Superior temporal gyrus (tissue), 1 donor: Measurements from ENCODE around the gene PODXL.
"Not testable (repeated sequence)": the region's sequence is repeated elsewhere in the genome, so short reads cannot be mapped to it uniquely, and the experiment has no call there.

Source experiments
- DNase-seq: peaks from one replicate; pipeline ENCODE4 v3.0.0-alpha.2; 2016; ENCODE audit errors: extremely low spot score

The PODXL gene

DNA sequence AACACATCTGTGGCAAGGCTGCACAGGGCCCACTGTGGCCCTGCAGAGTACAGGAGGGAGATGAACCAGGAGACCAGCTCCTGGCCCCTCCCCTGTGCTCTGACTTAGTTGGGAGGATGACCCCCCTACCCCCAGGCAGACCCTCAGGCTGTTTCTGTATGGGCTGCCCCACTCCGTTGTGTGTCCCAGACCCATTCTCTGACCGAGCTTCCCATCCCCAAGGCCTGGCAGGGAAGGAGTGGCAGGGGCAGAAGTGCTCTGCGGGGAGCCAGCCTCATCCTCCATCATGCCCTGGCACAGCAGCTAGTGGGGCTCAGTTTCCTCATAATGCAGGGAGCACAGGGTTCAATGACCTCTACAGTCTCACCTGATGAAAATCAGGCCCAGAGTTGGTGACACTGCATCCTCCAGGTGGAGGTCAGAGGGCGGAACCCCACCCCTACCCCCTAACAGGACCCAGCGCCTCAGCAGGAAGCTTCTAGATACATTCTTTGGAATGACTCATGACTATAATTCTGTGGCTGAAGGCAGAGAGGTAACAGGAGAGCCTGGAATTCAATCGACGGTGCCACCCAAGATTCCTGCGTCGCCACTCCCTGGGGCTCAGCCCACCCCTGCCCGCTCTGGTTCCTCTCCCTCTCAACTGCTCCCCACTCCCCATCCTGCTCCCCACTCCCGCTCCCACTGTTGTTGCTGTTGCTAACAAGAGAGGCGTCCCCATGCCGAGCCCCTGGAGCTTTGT lies 18.2 kb downstream of the PODXL start:
- DNase-seq: no peak

DNA sequence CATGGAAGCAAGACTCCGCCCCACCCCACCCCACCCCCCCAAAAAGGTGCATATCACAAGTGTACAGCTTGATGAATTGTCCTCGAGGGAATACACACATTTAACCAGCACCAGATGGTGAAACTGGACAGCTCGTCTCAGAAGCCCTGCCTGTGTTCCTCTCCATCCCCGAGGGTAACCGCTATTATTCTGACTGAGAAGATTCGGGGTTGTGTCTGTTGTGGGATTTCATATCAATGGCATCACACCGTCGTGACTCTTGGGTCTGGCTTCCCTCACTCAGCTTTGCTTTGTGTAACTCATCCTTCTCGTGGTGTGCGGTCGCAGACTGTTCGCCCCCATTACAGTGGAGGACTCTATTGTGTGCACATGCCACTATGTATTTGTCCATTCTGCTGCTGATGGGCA lies 18.9 kb downstream of the PODXL start:
- no peak for DNase-seq

DNA sequence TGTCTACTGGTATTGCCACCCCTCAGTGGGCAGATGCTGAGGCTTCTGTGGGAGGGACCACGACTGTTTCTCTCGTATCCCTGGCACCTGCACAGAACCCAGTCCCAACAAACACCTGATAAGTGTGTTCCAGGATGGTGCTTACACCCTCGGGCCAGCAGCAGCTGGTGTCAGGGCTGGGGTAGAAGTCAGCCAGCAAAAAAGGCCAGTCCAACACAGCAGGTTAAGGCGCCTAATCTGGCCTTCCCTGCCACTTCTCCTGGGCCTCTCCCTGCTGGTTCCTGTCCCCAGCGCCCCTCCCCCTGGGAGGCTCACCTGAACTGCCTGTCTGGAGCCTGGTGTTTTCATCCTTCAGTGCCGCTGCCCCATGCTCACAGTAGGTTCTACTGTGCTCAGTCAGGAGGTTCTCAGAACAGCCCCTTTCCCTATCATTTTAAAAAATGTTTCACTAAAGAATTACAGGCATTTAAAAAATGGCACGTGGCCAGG lies 20.0 kb downstream of the PODXL start:
- DNase-seq: no peak

DNA sequence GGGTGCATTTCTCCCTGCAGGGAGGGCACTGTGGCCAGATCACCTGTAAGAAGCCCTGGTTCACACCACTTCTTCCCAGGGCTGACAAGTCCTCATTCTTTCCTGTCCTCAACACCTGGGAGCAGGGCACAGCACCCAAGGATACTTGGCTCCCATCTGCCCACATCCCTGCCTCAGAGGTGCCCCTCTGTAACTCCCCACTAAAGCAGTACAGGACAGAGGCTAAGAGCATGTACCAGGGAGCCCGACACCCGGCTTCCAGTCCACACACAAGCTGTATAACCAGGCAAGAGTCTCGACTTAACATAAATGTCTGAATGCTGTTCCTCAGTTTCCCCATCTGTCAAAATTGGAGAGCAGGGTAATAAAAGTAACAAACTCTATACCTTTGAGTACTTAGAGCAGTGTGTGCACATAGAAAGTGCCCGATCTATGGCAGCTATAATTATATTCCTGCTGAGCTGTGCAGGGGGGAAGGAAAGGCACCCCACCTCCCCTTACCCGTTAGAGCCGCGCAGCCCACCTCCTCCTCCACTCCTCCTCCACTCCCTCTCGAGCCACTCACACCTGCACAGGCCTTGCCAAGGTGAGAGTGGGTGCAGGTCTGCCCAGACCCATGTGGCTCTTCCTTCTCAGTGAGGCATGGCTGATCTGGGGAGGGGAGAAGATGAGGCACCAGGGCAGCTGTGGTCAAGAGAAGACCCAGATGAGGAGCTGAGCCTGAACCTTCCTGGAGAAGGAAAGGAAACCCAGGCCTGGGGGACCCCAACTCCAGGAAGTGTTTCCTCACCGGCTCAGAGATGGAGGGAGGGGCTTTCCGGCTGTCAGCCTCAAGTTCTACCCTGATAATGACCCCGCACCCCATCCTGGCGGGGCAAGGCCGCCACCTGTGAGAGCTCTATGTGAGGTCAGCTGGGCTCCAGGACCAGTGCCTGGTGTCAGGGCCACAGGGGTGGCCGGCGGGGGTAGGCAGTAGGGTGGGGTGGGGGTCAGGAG lies 22.6 kb downstream of the PODXL start:
- DNase-seq: no peak

DNA sequence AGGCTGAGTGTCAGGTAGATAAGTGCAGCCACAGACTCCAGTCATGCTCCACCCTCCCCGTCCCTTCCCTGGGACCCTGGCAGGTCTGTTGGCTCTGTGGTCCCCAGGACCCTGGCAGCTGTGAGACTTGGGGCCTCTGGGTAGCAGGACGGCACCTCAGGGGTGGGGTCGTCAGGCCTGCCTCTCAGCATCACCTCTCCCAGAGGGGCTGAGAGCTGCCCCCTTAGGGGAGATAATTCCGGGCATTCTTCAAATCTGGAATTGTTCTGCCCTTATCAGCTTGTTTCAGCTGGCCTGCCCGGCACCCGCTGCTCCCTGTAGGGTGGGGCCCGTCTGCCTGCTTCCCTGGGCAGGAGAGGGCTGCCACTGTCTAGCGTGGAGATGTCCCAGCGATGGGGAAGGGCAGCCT lies 23.3 kb downstream of the PODXL start:
- DNase-seq: no peak

DNA sequence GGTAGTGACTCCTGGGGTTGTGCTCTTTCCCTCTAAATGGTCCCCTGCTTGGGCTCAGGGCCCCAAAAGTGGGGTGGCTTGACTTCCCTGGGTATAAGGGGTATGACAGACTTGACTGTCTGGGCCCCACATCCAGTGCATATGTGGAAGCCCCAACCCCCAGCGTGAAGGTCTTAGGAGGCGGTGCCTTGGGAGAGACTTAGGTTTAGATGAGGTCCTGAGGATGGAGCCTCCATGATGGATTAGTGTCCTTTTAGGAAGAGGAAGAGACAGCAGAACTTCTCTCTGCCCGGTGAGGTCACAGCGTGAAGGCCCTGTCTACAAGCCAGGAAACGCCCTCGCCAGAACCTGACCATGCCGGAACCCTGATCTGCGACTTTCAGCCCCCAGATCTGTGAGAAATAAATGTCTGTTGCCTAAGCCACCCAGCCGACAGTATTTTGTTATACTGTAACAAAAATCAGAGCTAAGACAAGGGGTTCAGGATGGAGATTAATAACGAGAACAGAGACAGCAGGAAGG lies 23.8 kb downstream of the PODXL start:
- DNase-seq: no peak

DNA sequence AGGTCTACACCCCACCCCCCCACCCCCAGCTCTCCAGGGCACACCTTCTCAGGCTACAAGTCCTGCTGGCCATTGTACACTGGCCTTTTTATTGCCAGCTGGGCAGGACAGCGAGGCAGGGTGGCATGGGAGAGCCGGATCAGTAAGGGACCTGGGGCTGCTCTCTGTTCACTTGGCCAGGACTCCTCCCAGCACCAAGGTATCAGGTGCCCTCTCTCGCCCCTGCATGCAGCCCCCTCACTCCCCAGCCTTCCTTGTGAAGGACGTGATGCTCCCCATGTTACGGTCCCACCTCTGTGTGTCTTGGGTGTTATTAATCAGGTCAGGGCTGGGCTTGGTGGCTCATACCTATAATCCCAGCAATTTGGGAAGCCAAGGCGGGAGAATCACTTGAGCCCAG lies 26.3 kb downstream of the PODXL start:
- DNase-seq: no peak

DNA sequence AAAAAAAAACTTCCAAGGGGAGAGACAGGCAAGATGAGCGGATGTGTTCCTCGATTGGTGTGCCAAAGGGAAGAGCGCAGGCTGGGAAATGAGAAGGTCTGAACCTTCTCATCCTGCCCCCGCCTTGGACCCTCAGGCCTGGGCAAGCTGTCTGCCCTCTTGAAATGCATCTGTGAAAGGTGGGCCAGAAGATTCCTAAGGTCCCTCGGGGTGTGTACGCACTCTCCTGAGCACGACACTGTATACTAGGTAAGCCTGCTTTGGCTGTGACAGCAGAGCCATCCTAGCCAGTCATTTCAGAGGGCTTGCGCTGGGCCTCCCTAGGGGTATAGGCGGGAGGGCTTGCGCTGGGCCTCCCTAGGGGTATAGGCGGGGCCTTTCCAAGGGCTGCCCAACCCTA lies 26.8 kb downstream of the PODXL start:
- no peak for DNase-seq

DNA sequence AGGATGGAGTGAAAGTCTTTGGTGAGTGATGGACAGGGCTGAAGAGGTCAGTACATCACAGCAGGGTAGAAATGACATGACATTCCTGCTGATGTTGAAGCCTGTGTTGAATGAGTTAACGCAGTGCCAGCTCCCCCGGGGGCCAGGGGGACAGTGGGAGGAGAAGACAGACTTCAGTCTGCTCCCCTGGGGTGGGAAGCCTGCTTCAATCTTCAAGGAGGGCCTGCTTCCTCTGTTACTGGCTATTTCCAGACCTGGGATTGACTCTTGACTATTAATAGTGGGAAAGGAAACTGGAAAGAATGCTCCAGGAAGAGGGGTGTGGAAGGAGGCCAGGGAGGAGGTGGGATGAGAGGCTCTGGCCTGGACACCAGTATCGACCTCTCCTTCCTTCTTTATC lies 27.2 kb downstream of the PODXL start:
- no peak for DNase-seq

DNA sequence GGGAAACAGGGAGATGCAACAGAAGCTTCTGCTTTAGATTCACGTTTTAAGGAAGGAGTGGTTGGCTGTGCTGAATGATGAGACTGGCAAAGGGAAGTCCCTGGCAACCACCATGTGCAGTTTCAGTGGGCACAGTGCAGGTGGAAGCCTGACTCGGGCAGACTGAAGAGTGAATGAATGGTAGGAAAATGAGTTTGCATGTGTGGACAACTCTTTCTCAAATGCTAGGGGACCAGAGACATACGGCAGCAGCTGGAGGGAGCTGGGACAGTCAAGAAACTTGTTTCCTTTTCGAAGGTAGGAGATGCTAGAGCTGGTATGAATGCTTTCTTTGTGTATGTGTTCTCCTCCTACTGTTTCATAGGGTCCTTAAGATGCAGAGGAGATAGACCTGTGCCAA lies 29.0 kb downstream of the PODXL start:
- no peak for DNase-seq

DNA sequence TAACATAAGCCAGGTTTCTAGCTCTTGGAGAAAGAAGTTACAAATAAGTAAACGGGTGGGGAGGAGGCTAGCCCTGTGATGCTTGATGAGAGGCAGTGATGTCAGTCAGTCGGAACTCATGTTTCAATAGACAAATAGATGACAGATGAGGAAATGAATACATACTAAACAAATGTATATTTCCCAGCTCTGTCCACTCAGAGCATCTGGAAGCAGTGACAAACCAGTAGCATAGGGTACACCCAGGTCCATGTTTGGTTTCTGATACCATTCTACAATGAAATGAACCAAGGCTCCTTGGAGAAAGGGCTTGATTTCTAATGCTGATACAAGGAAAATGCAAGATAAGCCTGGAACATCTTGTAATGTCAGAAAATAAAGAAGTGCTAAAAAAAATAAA lies 30.6 kb downstream of the PODXL start:
- no peak for DNase-seq

DNA sequence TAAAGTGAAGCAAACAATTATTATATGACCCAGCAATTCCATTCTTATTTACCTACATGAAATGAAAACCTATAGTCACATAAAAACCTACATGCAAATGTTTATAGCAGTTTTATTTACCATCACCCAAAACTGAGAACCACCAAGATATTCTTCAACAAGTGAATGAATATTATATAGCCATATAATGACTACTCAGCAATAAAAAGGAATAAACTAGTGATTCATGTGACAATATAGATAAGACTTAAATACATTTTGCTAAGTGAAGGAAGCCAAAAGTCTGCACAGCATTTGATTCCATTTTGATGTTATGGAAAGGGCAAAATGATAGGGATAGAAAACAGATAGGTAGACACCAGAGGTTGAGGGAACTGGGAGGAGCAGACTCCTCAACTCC lies 31.7 kb downstream of the PODXL start:
- DNase-seq: no peak

DNA sequence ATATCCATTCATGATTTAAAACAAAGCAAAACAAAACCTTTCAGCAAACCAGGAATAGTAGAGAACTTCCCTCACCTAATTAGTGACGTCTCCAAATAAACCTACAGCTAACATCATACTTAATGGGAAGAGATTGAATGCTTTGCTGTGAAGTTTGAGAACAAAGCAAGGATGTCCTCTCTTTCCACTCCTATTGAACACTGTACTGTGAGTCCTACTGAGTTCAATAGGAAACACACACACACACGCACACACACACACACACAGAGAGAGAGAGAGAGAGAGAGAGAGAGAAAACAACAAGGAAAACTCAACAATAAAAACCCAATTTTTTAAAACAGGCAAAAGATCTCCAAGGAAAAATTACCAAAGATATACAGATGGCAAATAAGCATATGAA lies 32.3 kb downstream of the PODXL start:
- no peak for DNase-seq

DNA sequence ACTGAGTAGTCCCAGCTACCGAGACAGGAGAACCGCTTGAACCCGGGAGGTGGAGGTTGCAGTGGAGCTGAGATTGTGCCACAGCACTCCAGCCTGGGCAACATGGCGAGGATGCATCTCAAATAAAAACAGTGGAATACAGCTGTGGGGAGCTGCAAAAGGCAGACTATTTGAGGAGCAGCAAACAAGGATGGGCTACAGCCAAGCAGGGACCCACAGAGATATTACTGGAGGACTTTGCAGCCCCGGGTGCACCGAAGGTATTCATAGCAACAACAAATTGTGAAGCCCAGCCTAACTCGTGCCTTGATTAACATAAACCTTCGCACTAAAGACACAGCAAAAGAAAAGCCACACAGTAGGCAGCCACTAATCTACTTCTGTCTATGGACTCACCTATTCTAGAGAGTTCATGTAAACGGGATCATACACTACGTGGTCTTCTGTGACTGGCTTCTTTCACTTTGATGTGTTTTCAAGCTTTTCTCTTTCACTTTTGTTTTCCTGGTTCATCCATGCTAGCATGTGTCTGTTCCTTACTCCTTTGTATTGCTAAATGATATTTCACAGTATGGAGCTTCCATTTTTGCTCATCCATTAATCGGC lies 34.0 kb downstream of the PODXL start:
- DNase-seq: no peak

DNA sequence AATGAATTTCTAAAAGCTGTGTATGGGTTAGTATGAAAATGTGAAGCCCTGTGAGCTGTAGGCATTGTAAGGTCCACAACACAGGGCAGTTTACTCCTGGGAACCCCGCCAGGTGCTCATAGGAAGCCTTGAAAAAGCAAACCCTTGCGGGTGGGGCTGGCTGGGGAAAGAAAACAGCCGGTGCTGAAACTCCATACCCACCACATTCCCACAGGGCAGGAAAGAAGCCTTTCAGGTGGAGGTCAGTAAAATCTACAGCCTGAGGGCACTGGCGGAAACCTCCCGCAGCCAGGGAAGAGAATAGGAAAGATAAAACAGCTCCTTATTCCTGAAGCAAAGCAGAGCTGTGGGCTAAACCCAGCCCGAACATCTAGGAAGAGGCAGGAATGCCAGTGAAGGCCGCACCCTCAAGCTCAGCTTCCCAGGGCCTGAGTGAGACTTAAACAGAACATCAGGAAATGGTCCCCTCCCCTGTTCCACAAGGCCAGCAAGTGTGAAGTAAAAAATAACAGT lies 34.7 kb downstream of the PODXL start:
- DNase-seq: no peak

DNA sequence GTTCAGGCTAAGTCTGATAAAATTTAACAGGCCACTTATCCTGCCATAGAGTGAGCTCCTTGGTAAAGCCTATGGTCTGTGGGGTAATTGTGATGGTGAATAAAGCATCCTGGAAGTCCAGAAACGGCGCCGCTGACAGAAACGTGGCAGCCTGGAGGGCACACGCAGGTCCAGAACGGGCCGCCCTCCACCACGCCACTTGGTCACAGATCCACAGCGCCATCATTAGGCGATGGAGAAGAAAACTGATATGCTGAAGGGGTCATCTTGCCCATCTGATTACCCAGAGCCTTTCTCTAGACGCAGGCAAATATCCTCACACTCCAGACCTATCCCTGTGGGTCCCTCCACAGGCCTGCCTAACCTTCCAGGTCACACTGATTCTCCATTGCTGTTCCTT lies 37.8 kb downstream of the PODXL start:
- DNase-seq: no peak

DNA sequence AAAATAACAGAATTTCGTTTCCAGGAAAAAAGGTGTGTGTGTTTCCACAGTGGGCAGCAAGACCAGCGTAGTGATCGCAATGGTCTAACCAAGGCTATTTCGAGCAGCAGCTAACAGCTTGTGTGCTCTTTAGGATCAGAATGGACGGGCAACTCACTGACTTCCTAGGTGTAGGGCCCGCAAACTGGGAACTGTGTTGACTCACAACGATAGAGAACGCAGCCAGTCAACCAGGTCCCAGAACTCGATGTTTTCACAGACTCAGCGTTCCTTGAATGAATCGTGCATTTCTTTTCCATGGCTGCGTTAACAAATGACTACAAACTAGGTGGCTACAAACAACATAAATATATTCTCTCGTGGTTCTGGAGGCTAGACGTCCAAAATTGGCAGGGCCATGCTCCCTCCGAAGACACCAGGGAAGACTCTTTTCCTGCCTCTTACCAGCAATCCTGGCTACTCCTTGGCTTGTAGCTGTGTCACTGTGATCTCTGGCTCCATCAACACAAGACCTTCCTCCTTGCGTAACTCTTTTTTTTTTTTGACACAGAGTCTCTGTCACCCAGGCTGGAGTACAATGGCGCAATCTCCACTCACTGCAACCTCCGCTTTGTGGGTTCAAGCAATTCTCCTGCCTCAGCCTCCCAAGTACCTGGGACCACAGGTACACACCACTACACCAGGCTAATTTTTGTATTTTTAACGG lies 39.1 kb downstream of the PODXL start:
- DNase-seq: no peak

DNA sequence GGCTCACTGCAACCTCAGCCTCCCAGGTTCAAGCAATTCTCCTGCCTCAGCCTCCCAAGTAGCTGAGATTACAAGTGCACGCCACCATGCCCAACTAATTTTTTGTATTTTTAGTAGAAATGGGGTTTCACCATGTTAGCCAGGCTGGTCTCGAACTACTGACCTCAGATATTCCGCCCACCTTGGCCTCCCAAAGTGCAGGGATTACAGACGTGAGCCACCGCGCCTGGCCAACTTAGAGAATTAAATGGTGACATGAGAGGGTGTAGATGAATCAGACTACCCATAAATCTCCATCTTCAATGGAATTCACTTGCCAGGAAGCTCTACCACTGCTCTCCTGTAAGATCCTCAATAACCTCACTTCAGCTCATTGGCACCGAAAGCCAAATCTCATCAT lies 41.0 kb downstream of the PODXL start:
- DNase-seq: not testable (repeated sequence)

DNA sequence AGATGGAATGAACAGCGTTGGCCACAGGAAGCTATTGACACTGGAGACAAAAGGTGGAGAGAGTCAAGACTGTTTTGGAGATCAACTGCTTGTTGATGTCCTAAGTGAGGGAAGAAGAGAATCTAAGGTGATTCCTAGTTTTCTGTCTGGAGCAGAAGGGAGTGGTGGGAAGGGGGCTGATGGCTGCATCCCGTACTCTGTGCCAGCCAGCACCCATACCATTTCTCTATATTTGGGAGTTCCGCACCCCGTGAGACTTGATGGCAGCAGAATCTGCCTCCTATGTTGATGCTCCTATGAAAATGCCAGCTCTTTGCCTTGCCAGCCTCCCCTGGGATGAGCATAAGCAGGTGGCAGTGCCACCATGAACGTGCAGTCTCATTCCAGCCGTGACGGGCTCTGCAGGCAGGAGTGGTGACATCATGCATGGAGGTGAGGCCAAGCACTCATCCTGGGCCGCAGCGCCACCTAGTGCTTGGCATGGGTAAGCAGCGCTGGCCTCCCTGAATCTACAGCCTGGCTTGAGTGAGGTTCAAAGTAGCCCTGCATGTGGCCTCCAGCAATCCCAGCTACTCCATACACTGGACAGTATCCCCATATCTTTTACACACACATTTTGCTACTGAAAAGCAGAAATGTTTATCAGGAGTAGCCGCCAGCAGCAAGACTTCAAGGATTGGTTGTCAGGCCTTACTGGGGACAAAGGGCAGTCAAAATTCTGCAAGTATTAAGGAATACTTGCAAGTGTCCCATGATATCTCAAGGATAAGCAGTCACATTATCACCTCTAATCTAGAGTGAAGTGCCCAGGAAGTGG lies 43.0 kb downstream of the PODXL start:
- peak; percentile 91 for DNase-seq

DNA sequence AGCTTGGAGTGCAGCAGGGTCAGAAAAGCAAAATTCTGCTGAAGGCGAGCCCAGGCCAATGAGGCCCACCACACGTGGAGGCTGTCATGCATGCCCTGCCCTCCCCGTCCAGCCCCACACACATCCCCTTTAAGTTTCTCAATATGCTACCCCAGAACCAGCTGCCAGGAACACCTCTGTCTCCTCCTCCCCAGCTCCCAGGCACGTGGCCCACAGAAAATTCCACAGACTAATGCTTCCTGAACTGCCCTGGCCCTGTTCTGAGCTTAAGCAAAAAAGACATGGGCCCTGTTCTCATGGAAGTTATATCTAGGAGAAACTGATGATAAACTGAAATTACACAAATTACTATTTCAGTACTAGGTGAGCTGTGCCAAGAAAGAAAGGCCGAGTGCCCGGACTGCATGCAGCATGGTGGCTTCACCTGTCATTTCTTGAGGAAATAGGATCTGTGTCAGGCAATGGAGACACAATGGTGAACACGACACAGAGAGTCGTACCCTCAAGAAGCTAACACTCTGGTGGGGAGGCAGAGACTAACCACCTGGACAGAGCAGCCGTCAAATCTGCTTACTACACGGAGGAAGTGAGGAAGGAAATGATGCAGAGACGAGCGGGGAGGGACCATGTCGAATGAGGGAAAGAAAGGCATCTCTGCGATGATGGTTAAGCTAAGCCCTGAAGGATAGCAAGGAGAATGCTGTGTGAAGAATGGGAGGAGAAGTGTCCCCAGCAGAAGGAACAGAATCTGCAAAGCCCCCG lies 44.5 kb downstream of the PODXL start:
- no peak for DNase-seq
